Aorta (tissue), 5 donors: Measurements from ENCODE around the gene CCR6. TPM values are rescaled to one million over a fixed set of nuclear protein-coding genes. Genes with fewer than 3 reads are reported as not detected.
A peak's percentile ranks its signal among the peaks of the same experiment; 100 is the strongest.

Experiments used
- ATAC-seq: fragments of 200-7000 bp; cut with Tn5 transposase; one replicate; pipeline ENCODE4 v1.9.1; 2022; ENCODE audit warnings: moderate library complexity; ENCODE audit not compliant: low FRiP score
- DNase-seq, 2 donors: peaks; one replicate each; pipeline ENCODE4 v3.0.0-alpha.2; 2020
- H3K27ac ChIP-seq, 2 donors: one replicate each; pipeline ENCODE4 v1.5.1; 2013; ENCODE audit warnings: low read length in 2 of 2, mild to moderate bottlenecking in 2 of 2, moderate library complexity in 2 of 2, control low read depth in 1 of 2, inconsistent platforms in 1 of 2, low read depth in 1 of 2
- H3K27me3 ChIP-seq, 2 donors: one replicate each; pipeline ENCODE4 v1.6.1; 2013; ENCODE audit warnings: control low read depth in 1 of 2, low read length in 1 of 2, mild to moderate bottlenecking in 1 of 2, moderate library complexity in 1 of 2; ENCODE audit not compliant: insufficient read depth in 2 of 2, control insufficient read depth in 1 of 2
- H3K36me3 ChIP-seq, 2 donors: one replicate each; pipeline ENCODE4 v1.6.1; 2013; ENCODE audit warnings: control low read depth in 1 of 2, low read length in 1 of 2, mild to moderate bottlenecking in 1 of 2; ENCODE audit not compliant: insufficient read depth in 2 of 2, control insufficient read depth in 1 of 2
- H3K4me1 ChIP-seq, 2 donors: one replicate each; pipeline ENCODE4 v1.6.1; 2013; ENCODE audit warnings: low read length in 2 of 2, control low read depth in 1 of 2, mild to moderate bottlenecking in 1 of 2, moderate library complexity in 1 of 2; ENCODE audit not compliant: insufficient read depth in 2 of 2, control insufficient read depth in 1 of 2
- H3K4me3 ChIP-seq, 2 donors: one replicate each; pipeline ENCODE4 v1.5.1; 2013; ENCODE audit warnings: low read length in 2 of 2, control low read depth in 1 of 2, mild to moderate bottlenecking in 1 of 2
- H3K9me3 ChIP-seq: one replicate; pipeline ENCODE4 v1.6.1; 2013; ENCODE audit warnings: mild to moderate bottlenecking, low read length; ENCODE audit not compliant: control insufficient read depth
- WGBS, 2 donors: extraction: QIAGEN DNeasy Blood & Tissue Kit; methylation state at CpG; one replicate each; pipeline ENCODE4 v1.1.7; 2013; 5-methylcytosine and 5-hydroxymethylcytosine counted together
- intact Hi-C, 2 donors: fragments of 100-400 bp; cut with DNase I; formaldehyde crosslinking; loops; one replicate each; pipeline versions ENCODE4 v1.14.2 to v1.15.0; 2022
- polyA plus RNA-seq, 2 donors: library from polyadenylated mRNA; stranded (reverse); fragments of 200-250 nt; gene quantifications; one replicate each; pipeline ENCODE4 v1.2.3, GENCODE V29; 2013
- total RNA-seq, 2 donors: library from RNA; stranded (reverse); fragmentation: NEBNext Ultra II Directional; extraction: Animal tissue kit (Norgen Biotek cat#: 25700); gene quantifications; one replicate each; pipeline ENCODE4 v1.2.1, GENCODE V29; 2021
- donor health status: healthy with polysubstance abuse.
- donor health status: Bipolar disorder and iron deficiency.
- donor health status: DM: no; HTN: no; CAD: no.
- donor health status: DM: no; HTN: no; CAD: no.
- donor health status: DM: yes; HTN: yes; CAD: no.

Gene CCR6
- total and polyA plus RNA-seq, 4 donors = 0.54 TPM; not detected in 3

DNA sequence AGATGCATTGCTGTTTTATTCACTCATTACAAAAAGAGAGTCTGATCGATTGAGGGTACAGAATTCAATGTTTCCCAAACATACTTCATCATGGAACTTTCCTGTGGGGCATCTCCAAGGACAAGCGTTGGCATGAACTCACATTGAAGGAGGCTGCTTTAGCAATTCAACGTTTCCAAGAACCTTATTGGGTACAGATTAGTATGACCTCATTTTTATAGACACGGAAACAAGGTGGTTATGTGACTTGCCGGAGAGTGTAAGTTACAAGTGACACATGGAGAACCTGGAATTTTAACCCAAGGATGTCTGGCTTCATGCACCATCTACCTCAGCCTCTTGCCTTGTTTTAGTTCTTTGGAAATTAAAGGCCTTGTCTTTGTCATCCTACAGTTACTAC lies 26.1 kb downstream of the CCR6 start:
- Histone ChIP-seq H3K9me3 (no peaks in the 10 kb centered on the region), H3K36me3 (no peaks in the 10 kb centered on the region), H3K4me3 (no peak overlapping the region), H3K27ac (no peak overlapping the region), H3K27me3 (no peaks in the 10 kb centered on the region), H3K4me1 (no peaks in the 10 kb centered on the region)
- DNase-seq = no peak
- 81 to 82% methylated on average over 5 of the region's 5 CpGs for WGBS, 2 donors
- intact Hi-C loops = loop anchor here (10.0 kb wide), 1 partner anchor 374 kb away; no protein-coding TSS in a partner anchor
- no peak for ATAC-seq

DNA sequence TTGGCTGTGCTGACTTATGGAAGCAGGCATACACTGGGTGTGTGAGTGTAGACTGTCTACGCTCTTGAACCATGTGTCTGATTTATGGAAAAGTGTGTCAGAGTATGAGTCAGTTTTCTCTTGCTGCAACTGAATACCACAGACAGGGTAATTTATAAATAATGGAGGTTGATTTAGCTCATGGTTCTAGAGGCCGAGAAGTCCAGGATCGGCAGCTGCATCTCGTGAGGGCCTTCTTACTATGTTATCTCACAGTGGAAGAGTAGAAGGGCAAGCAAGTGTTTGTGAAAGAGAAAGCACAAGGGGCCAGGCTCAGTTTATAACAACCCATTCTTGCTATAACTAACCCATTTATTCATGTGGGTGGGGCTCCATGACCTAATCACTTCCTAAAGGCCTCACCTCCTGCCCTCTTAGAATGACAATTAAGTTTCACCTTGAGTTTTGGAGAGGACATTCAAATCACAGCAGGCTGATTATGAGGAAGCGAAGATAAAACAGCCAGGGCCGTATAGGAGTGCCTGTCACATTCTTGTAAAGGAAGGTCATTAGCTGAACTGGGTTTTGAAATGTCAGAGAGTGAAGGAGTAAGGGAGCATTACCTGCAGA lies 28.1 kb downstream of the CCR6 start:
- no peak for DNase-seq
- H3K27me3 ChIP-seq = no peaks in the 10 kb centered on the region
- no peaks in the 10 kb centered on the region for H3K36me3 ChIP-seq
- WGBS, 2 donors = 95 to 96% methylated on average over 6 of the region's 6 CpGs
- no peaks in the 10 kb centered on the region for H3K9me3 ChIP-seq
- no peak for ATAC-seq
- intact Hi-C loops = no loop called here
- no peak overlapping the region for H3K27ac ChIP-seq
- no peaks in the 10 kb centered on the region for H3K4me1 ChIP-seq
- H3K4me3 ChIP-seq = no peak overlapping the region

- ATAC-seq (no peak), DNase-seq (no peak)
- Histone ChIP-seq H3K9me3 (no peaks in the 10 kb centered on the region), H3K36me3 (no peaks in the 10 kb centered on the region), H3K4me1 (no peaks in the 10 kb centered on the region), H3K4me3 (no peak overlapping the region), H3K27ac (no peak overlapping the region), H3K27me3 (no peaks in the 10 kb centered on the region)
- intact Hi-C loops = no loop called here
- 85 to 87% methylated on average over 7 of the region's 7 CpGs for WGBS, 2 donors
Observed at GRCh38 chr6:167151648-167152047, 28.8 kb downstream of the CCR6 start.

- ATAC-seq = no peak
- Histone ChIP-seq H3K27ac (no peak overlapping the region), H3K27me3 (no peaks in the 10 kb centered on the region), H3K9me3 (no peaks in the 10 kb centered on the region), H3K4me1 (no peaks in the 10 kb centered on the region), H3K4me3 (no peak overlapping the region), H3K36me3 (no peaks in the 10 kb centered on the region)
- no peak for DNase-seq
- 81 to 82% methylated on average over 9 of the region's 9 CpGs for WGBS, 2 donors
- intact Hi-C loops = no loop called here
Observed at GRCh38 chr6:167152862-167153261, 30.0 kb downstream of the CCR6 start.

GRCh38 chr6:167153521-167153959 lies 30.6 kb downstream of the CCR6 start:
- H3K27me3 ChIP-seq = no peaks in the 10 kb centered on the region
- H3K9me3 ChIP-seq = no peaks in the 10 kb centered on the region
- no peaks in the 10 kb centered on the region for H3K36me3 ChIP-seq
- no peaks in the 10 kb centered on the region for H3K4me1 ChIP-seq
- no peak overlapping the region for H3K4me3 ChIP-seq
- no peak overlapping the region for H3K27ac ChIP-seq
- DNase-seq = peak in 1 of 2 donors; percentile 62
- WGBS, 2 donors = 40 to 41% methylated on average over 13 of the region's 13 CpGs
- intact Hi-C loops = no loop called here
- no peak for ATAC-seq

DNA sequence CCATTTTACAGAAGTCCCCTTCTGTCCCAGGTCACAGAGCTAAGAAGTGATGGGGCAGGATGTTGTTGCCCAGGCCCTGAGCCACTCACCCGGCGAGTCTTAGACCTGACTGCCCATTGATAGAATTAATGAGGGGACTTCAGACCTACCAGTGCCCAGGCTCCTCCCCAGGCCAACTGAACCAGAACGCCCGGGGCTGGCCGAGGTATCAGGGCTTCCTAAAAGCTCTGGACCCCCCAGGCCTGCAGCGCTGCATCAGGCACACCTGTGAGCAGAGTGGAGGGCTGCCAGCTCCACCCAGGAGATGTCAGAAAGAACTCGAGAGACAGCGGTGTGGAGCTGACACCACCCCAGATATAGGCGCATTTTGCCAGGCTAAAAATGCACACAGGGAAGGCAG lies 31.4 kb downstream of the CCR6 start:
- intact Hi-C loops = no loop called here
- ATAC-seq = no peak
- Histone ChIP-seq H3K4me1 (no peaks in the 10 kb centered on the region), H3K27ac (no peak overlapping the region), H3K36me3 (no peaks in the 10 kb centered on the region), H3K4me3 (no peak overlapping the region), H3K9me3 (no peaks in the 10 kb centered on the region), H3K27me3 (no peaks in the 10 kb centered on the region)
- no peak for DNase-seq
- 62 to 70% methylated on average over 9 of the region's 9 CpGs for WGBS, 2 donors

GRCh38 chr6:167154895-167155294 lies 32.0 kb downstream of the CCR6 start:
- H3K27ac ChIP-seq = no peak overlapping the region
- H3K4me3 ChIP-seq = no peak overlapping the region
- no peak for ATAC-seq
- no peaks in the 10 kb centered on the region for H3K4me1 ChIP-seq
- intact Hi-C loops = no loop called here
- H3K27me3 ChIP-seq = no peaks in the 10 kb centered on the region
- H3K36me3 ChIP-seq = no peaks in the 10 kb centered on the region
- 36 to 41% methylated on average over 2 of the region's 2 CpGs for WGBS, 2 donors
- no peaks in the 10 kb centered on the region for H3K9me3 ChIP-seq
- DNase-seq = no peak

- intact Hi-C loops = no loop called here
- Histone ChIP-seq H3K4me1 (no peaks in the 10 kb centered on the region), H3K27ac (no peak overlapping the region), H3K4me3 (no peak overlapping the region), H3K36me3 (no peaks in the 10 kb centered on the region), H3K9me3 (no peaks in the 10 kb centered on the region), H3K27me3 (no peaks in the 10 kb centered on the region)
- DNase-seq = no peak
- no peak for ATAC-seq
- 95 to 96% methylated on average over 18 to 19 of the region's 19 CpGs for WGBS, 2 donors
Observed at GRCh38 chr6:167157414-167157813, 34.5 kb downstream of the CCR6 start.

DNA sequence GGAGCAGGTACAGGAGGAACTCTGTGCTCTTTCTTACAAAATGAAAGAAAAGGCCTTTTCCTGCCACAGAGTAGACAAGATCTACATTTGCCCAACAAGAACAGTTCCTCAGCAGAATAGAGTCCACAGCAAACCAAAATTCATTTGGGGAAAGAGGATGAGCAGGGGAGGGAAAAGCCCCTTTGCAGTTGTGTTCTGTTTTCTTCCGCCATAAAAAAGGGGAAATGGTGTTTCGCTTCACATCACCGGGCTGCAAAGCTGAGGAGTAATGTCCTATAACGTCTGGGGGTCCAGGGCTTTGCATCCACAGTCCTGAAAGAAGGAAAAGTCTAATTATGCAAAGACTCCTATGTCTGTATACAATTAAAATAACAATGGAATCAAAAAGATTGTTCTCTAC lies 35.0 kb downstream of the CCR6 start, which contains the start of gene GPR31:
Gene GPR31, minus strand, starts transcription at position 118 of the 400 bp plus-strand sequence. CDS start 149 bp downstream, outside the sequence.
- intact Hi-C loops = no loop called here
- H3K36me3 ChIP-seq = no peaks in the 10 kb centered on the region
- no peaks in the 10 kb centered on the region for H3K9me3 ChIP-seq
- H3K4me3 ChIP-seq = no peak within 1 kb of the TSS
- no peak for DNase-seq
- H3K27ac ChIP-seq = no peak within 1 kb of the TSS
- no peaks in the 10 kb centered on the region for H3K27me3 ChIP-seq
- WGBS, 2 donors = 85 to 86% methylated on average over 4 of the region's 4 CpGs
- no peaks in the 10 kb centered on the region for H3K4me1 ChIP-seq
- ATAC-seq = no peak
